PC-9 (cell line): ENCODE results near the gene SAMSN1. TPM values are rescaled to one million over a fixed set of nuclear protein-coding genes. Genes with fewer than 3 reads are reported as not detected.

Experiments
- BruUV-seq: library from RNA; stranded (reverse); fragments of 400-500 nt; replicated peaks from 2 replicates; lab custom pipeline; 2021; lab: Mats Ljungman, UMichigan
- CTCF ChIA-PET: fragments of 300-600 bp; sonication (Branson Sonifier 250); formaldehyde crosslinking; loops from one replicate; lab custom pipeline; 2022; ENCODE audit warnings: antibody characterized with exemption; lab: Charles Lee
- POLR2A ChIA-PET: fragments of 300-600 bp; sonication (Branson Sonifier 250); formaldehyde crosslinking; loops from one replicate; lab custom pipeline; 2022; ENCODE audit warnings: antibody characterized with exemption; ENCODE audit not compliant: unreplicated experiment; lab: Charles Lee
- DNase-seq, 2 experiments: peaks; one replicate each; pipeline versions ENCODE4 v3.0.0 to v3.0.0-alpha.2; 2015 to 2022; ENCODE audit warnings: mixed read lengths in 1 of 2
- H2AFZ ChIP-seq: fragments of 200-600 bp; sonication (generic); 2 replicates; pipeline ENCODE4 v1.8.1; 2017; ENCODE audit warnings: antibody characterized with exemption
- H3F3A ChIP-seq: fragments of 200-600 bp; sonication (generic); 2 replicates; pipeline ENCODE4 v1.8.1; 2017; ENCODE audit warnings: antibody characterized with exemption, mild to moderate bottlenecking, low read depth; ENCODE audit not compliant: insufficient read depth
- H3K27ac ChIP-seq: fragments of 200-600 bp; sonication (generic); 2 replicates; pipeline ENCODE4 v1.6.1; 2016; ENCODE audit warnings: mixed run types
- H3K27me3 ChIP-seq: fragments of 200-600 bp; sonication (generic); 2 replicates; pipeline ENCODE4 v1.6.1; 2016; ENCODE audit warnings: low read depth, mixed run types; ENCODE audit not compliant: insufficient read depth
- H3K36me3 ChIP-seq: fragments of 200-600 bp; sonication (generic); 2 replicates; pipeline ENCODE4 v1.6.1; 2016; ENCODE audit warnings: low read depth, mixed run types
- H3K4me1 ChIP-seq: fragments of 200-600 bp; sonication (generic); replicated peaks from 2 replicates; pipeline ENCODE4 v1.6.1; 2016; ENCODE audit warnings: mixed run types; ENCODE audit not compliant: insufficient read depth
- H3K4me2 ChIP-seq: fragments of 200-600 bp; sonication (generic); 2 replicates; pipeline ENCODE4 v1.6.1; 2017; ENCODE audit warnings: mixed run types
- H3K4me3 ChIP-seq: fragments of 200-600 bp; sonication (generic); 2 replicates; pipeline ENCODE4 v1.6.1; 2016; ENCODE audit warnings: mixed run types
- H3K79me2 ChIP-seq: fragments of 200-600 bp; sonication (generic); 2 replicates; pipeline ENCODE4 v1.6.1; 2017; ENCODE audit warnings: low read depth, mixed run types
- H3K9me2 ChIP-seq: fragments of 200-600 bp; sonication (generic); 2 replicates; pipeline ENCODE4 v1.8.1; 2017; ENCODE audit warnings: mild to moderate bottlenecking; ENCODE audit not compliant: insufficient read depth
- H3K9me3 ChIP-seq: fragments of 200-600 bp; sonication (generic); 2 replicates; pipeline ENCODE4 v1.8.1; 2016; ENCODE audit warnings: low read depth; ENCODE audit not compliant: insufficient read depth
- H4K20me1 ChIP-seq: fragments of 200-600 bp; sonication (generic); 2 replicates; pipeline ENCODE4 v1.8.1; 2017; ENCODE audit not compliant: insufficient read depth
- CTCF ChIP-seq: fragments of 200-600 bp; sonication (generic); conservative IDR thresholded peaks from 2 replicates; pipeline ENCODE4 v1.6.1; 2017; ENCODE audit warnings: mixed run types, antibody characterized with exemption, mild to moderate bottlenecking, moderate library complexity
- EZH2 ChIP-seq: fragments of 200-600 bp; sonication (generic); IDR thresholded peaks from 2 replicates; pipeline ENCODE4 v1.8.0; 2017; ENCODE audit warnings: antibody characterized with exemption, low read depth
- intact Hi-C: fragments of 100-400 bp; cut with micrococcal nuclease; formaldehyde crosslinking; loops from one replicate; pipeline ENCODE4 v1.10.0; 2022; ENCODE audit not compliant: unreplicated experiment
- total RNA-seq: library from RNA; stranded (reverse); gene quantifications from 2 replicates; pipeline ENCODE4 v1.2.3, GENCODE V29; 2021

SAMSN1 gene
- total RNA-seq, 1 experiment from 2014 or later: 0.41 TPM

GRCh38 chr21:14493731-14494130, 52.4 kb downstream of the SAMSN1 start:
- Histone ChIP-seq H3K9me2 (no peaks in the 10 kb centered on the region), H3F3A (no peaks in the 10 kb centered on the region), H3K27me3 (no peaks in the 10 kb centered on the region), H3K4me1 (no peaks in the 10 kb centered on the region), H3K36me3 (no peaks in the 10 kb centered on the region), H4K20me1 (no peaks in the 10 kb centered on the region), H3K79me2 (no peaks in the 10 kb centered on the region), H3K9me3 (no peaks in the 10 kb centered on the region), H3K4me2 (no peak overlapping the region), H2AFZ (no peak overlapping the region), H3K4me3 (no peak overlapping the region), H3K27ac (no peak overlapping the region)
- intact Hi-C loops: no loop called here
- ChIA-PET POLR2A (no interaction called here), CTCF (no interaction called here)
- no peak for DNase-seq
- no peak for TF ChIP-seq CTCF
- TF ChIP-seq EZH2: no peak
- no TSS peak for BruUV-seq

- intact Hi-C loops: no loop called here
- no peak for TF ChIP-seq EZH2
- no peak for TF ChIP-seq CTCF
- H3K27ac ChIP-seq: no peak overlapping the region
- no peak overlapping the region for H3K4me2 ChIP-seq
- no peaks in the 10 kb centered on the region for H3K79me2 ChIP-seq
- H3K9me2 ChIP-seq: no peaks in the 10 kb centered on the region
- ChIA-PET CTCF (no interaction called here), POLR2A (no interaction called here)
- H3K27me3 ChIP-seq: no peaks in the 10 kb centered on the region
- BruUV-seq: no TSS peak
- H3K4me1 ChIP-seq: no peaks in the 10 kb centered on the region
- no peaks in the 10 kb centered on the region for H4K20me1 ChIP-seq
- no peaks in the 10 kb centered on the region for H3F3A ChIP-seq
- DNase-seq: no peak
- H3K9me3 ChIP-seq: no peaks in the 10 kb centered on the region
- H3K4me3 ChIP-seq: no peak overlapping the region
- H2AFZ ChIP-seq: no peak overlapping the region
- H3K36me3 ChIP-seq: no peaks in the 10 kb centered on the region
Observed at GRCh38 chr21:14492931-14493330, 53.2 kb downstream of the SAMSN1 start.

GRCh38 chr21:14491269-14491681, 54.8 kb downstream of the SAMSN1 start:
- Histone ChIP-seq H3K9me3 (no peaks in the 10 kb centered on the region), H3K4me3 (no peak overlapping the region), H3K9me2 (no peaks in the 10 kb centered on the region), H3K27me3 (no peaks in the 10 kb centered on the region), H3K27ac (no peak overlapping the region), H3K4me2 (no peak overlapping the region), H3K79me2 (no peaks in the 10 kb centered on the region), H3K4me1 (no peaks in the 10 kb centered on the region), H3F3A (no peaks in the 10 kb centered on the region), H3K36me3 (no peaks in the 10 kb centered on the region), H4K20me1 (no peaks in the 10 kb centered on the region), H2AFZ (no peak overlapping the region)
- DNase-seq: no peak
- no TSS peak for BruUV-seq
- ChIA-PET CTCF (no interaction called here), POLR2A (no interaction called here)
- intact Hi-C loops: no loop called here
- TF ChIP-seq EZH2: no peak
- TF ChIP-seq CTCF: no peak
